ENCODE results near the gene TMEM126A.

GRCh38 chr11:85682330-85683305 is 34.9 kb downstream of the TMEM126A start:
- TF ChIP-seq CTCF (IDR thresholded peaks at IDR 0.05) (no peak), ATF3 (CRISPR knock-in tag; conservative IDR thresholded peaks at IDR 0.05) (no peak), USF2 (CRISPR knock-in tag; IDR thresholded peaks at IDR 0.05) (no peak), HMGXB4 (CRISPR knock-in tag; IDR thresholded peaks at IDR 0.05) (no peak), E2F5 (CRISPR knock-in tag; IDR thresholded peaks at IDR 0.05) (no peak), CREB1 (CRISPR knock-in tag; IDR thresholded peaks at IDR 0.05) (no peak), FOXJ3 (CRISPR knock-in tag; IDR thresholded peaks at IDR 0.05; ENCODE audit: borderline replicate concordance) (no peak), ETV6 (CRISPR knock-in tag; IDR thresholded peaks at IDR 0.05) (no peak), ELF4 (CRISPR knock-in tag; IDR thresholded peaks at IDR 0.05; ENCODE audit: low read depth) (no peak), NR3C1 (CRISPR knock-in tag; conservative IDR thresholded peaks at IDR 0.05; ENCODE audit: low read depth) (no peak)
